Brain microvascular endothelial cell (primary cell): ENCODE results near the gene DNTTIP2.

Experiments
- DNase-seq: peaks from one replicate; pipeline ENCODE4 v3.0.0-alpha.2; 2020
- H3K27ac ChIP-seq: fragments of 250-450 bp; sonication (Bioruptor Pico); 2 replicates; pipeline ENCODE4 v1.5.1; 2020; ENCODE audit warnings: mild to moderate bottlenecking, moderate library complexity
- H3K27me3 ChIP-seq: fragments of 250-450 bp; sonication (Bioruptor Pico); replicated peaks from 2 replicates; pipeline ENCODE4 v1.5.1; 2020; ENCODE audit warnings: mild to moderate bottlenecking
- H3K36me3 ChIP-seq: fragments of 250-450 bp; sonication (Bioruptor Pico); replicated peaks from 2 replicates; pipeline ENCODE4 v1.5.1; 2020; ENCODE audit warnings: mild to moderate bottlenecking
- H3K4me3 ChIP-seq: 2 replicates; pipeline ENCODE4 v1.5.1; 2011; ENCODE audit warnings: low read depth, mild to moderate bottlenecking, control low read depth, low read length, moderate library complexity
- in situ Hi-C: cut with HindIII; loops from 2 replicates; pipeline ENCODE4 v1.10.0; 2017; ENCODE audit warnings: low sequenced_read_pairs, low pct_ligation_motif_present
- TF ChIP-seq, protein P1 (sequence below): IDR thresholded peaks from 2 replicates; pipeline ENCODE4 v1.5.1; 2011; ENCODE audit warnings: low read depth, mild to moderate bottlenecking, moderate library complexity, low read length, control low read depth, inconsistent platforms; ENCODE audit errors: missing control alignments

Gene DNTTIP2

DNA sequence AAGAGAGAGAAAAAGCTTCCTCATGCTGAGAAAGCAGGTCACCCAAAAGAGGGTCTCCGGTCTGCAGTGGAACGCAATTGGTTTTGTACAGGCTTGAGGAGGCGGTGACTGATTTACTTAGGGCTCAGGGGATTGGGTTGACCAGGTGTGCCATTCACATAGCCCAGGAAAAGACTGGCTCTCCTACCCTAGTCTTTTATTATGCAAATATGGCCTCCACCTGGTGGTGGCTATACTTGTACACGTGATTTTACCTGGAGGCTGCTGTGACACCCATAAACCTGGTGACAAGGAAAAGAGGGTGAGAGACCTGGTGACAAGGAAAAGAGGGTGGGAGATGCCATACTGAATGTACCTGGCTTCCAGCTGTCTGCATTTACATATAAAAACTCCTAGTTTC, 49.9 kb downstream of the DNTTIP2 start:
- H3K27ac ChIP-seq = no peak overlapping the region
- H3K27me3 ChIP-seq = no peaks in the 10 kb centered on the region
- no peaks in the 10 kb centered on the region for H3K36me3 ChIP-seq
- TF ChIP-seq, protein P1, sequence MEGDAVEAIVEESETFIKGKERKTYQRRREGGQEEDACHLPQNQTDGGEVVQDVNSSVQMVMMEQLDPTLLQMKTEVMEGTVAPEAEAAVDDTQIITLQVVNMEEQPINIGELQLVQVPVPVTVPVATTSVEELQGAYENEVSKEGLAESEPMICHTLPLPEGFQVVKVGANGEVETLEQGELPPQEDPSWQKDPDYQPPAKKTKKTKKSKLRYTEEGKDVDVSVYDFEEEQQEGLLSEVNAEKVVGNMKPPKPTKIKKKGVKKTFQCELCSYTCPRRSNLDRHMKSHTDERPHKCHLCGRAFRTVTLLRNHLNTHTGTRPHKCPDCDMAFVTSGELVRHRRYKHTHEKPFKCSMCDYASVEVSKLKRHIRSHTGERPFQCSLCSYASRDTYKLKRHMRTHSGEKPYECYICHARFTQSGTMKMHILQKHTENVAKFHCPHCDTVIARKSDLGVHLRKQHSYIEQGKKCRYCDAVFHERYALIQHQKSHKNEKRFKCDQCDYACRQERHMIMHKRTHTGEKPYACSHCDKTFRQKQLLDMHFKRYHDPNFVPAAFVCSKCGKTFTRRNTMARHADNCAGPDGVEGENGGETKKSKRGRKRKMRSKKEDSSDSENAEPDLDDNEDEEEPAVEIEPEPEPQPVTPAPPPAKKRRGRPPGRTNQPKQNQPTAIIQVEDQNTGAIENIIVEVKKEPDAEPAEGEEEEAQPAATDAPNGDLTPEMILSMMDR = no peak
- no peak overlapping the region for H3K4me3 ChIP-seq
- no peak for DNase-seq
- in situ Hi-C loops = no loop called here

DNA sequence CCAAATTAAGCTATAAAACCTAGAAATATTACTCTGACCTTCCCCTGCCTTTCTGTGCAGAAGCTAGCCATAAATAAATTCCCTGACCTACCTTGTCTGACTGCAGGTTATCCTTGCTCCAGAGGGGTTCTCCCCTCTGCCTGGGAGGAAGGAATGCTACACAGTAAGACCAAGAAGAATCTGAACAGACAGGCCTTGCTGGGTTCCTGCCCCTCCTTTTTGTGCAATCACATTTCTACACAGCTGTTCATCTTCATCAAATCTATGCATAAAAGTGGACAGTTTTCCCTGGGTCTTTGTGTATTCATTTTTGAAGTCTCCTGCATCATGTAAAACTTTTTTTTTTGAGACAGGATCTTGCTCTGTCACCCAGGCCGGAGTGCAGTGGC, 50.6 kb downstream of the DNTTIP2 start:
- DNase-seq = no peak
- TF ChIP-seq, protein P1 = no peak
- Histone ChIP-seq H3K27ac (no peak overlapping the region), H3K4me3 (no peak overlapping the region), H3K36me3 (no peaks in the 10 kb centered on the region), H3K27me3 (no peaks in the 10 kb centered on the region)
- in situ Hi-C loops = no loop called here

DNA sequence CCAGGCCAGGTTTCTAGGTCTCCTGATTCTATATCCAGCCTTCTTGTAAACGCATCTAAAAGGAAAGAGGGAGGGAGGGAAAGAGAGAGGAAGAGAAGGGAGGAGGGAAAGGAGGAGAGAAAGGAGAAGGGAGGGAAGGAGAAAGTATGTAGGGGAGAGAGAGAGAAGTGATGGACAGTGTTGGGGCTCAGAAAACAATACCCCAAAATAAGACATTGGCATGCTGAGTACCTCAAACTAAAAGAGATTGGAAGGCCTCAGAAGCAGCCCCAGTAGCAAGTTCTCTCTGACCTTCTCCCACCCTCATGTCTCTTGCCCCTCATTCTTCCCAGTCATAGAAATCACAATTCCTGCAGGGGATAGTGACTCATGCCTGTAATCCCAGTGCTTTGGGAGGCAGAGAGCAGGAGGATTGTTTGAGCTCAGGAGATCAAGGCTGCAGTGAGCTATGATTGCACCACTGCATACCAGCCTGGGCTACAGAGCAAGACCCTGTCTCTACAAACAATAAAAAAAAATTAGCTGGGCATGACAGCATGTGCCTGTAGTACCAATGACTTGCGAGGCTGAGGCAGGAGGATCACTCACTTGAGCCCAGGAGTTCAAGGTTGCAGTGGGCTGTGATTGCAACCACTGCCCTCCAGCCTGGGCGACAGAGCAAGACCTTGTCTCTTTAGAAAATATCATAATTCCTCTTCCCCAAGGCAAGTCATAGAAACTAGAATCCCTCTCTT, 51.2 kb downstream of the DNTTIP2 start:
- H3K4me3 ChIP-seq = no peak overlapping the region
- in situ Hi-C loops = no loop called here
- H3K27me3 ChIP-seq = no peaks in the 10 kb centered on the region
- no peak overlapping the region for H3K27ac ChIP-seq
- no peak for DNase-seq
- no peaks in the 10 kb centered on the region for H3K36me3 ChIP-seq
- TF ChIP-seq, protein P1 = no peak

DNA sequence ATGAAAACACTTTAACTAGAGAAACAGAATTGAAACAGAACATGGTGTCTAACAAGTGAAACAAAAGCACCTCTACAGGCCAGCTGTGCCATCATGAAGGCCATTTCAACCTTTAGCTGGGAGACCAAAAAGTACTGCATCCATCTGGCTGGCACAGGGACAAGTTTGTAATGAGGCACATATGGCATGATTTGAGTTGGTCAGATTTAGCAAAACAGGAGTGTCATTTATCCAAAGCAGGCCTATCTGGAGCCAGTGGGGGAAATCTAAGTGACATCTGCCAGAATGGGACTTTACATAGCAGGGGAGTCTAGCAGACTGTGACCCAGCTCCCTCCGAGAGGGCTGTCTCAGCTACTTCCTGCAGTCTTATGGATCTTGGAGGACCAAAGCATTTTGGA, 51.9 kb downstream of the DNTTIP2 start:
- H3K36me3 ChIP-seq = no peaks in the 10 kb centered on the region
- H3K27ac ChIP-seq = no peak overlapping the region
- TF ChIP-seq, protein P1 = no peak
- in situ Hi-C loops = no loop called here
- DNase-seq = no peak
- no peak overlapping the region for H3K4me3 ChIP-seq
- H3K27me3 ChIP-seq = no peaks in the 10 kb centered on the region

DNA sequence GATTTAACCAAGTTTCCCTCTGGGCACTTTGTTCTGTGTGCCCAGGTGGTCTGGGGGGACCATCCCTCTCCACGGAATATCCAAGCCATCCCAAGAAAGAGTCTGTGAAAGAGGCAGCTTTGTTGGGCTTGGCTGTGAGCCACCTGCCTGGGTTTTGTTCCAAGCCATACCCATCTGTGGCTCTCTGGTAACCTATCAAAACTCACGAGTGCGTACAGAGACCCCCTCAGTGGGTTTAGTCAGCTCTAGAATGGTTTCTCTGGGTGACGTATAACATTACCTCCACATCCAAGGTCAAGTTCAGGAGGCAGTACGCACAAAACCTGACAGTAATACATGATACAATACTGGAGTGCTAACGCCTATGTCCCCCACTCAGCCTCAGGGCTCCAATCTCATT, 54.2 kb downstream of the DNTTIP2 start:
- H3K27me3 ChIP-seq = no peaks in the 10 kb centered on the region
- in situ Hi-C loops = no loop called here
- TF ChIP-seq, protein P1 = no peak
- no peak overlapping the region for H3K27ac ChIP-seq
- no peaks in the 10 kb centered on the region for H3K36me3 ChIP-seq
- H3K4me3 ChIP-seq = no peak overlapping the region
- no peak for DNase-seq
